GM21423 (cell line): Measurements from ENCODE around the gene CPAMD8.

ENCODE experiments used
- ATAC-seq: cut with Tn5 transposase; IDR thresholded peaks from one replicate; pipeline ENCODE4 v1.9.1; 2021; ENCODE audit warnings: mild to moderate bottlenecking, moderate library complexity; ENCODE audit not compliant: unreplicated experiment

Gene CPAMD8

DNA sequence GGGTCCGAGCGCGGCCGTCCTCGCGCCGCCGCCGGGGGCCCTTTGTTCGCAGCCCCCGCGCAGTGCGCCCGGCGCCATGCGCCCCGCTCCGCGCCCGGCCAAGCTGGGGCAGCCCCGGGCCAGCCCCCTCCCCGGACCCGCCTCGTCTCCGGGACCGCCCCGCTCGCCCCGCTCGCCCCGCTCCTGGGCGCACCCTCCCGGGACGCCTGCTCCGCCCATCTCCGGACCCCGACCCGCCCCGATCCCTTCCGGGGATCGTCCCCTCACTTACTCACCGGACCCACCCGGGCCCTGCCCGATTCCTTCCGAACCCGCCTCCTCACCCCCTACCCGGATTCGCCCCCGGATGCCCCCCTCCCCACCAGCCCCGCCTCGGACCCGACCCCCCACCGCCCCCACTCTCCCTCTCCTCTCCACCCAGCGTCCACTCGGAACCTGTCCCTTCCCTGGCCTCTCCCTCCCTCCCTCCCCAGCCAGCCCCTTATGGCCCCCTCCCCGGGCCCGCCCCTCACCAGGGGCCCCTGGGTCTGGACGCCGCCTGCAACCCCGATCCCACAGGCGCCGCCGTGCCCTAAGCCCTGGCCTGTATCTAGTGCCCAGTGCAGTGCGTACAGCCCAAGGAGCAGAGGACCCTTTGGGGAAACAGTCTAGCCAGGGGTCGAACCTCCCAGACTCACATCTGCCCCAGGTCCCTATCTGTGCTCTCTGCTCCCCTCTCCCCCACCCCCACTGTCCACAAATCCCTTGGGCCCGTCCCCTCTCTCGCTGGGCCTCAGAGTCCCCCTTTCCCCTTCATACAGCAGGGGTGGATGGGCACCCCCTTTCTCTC, at the start of gene CPAMD8:
Gene CPAMD8 (minus strand): TSS at position 105 of the 829 bp plus-strand sequence. CDS start 168 bp downstream, outside the sequence.
- no peak for ATAC-seq

DNA sequence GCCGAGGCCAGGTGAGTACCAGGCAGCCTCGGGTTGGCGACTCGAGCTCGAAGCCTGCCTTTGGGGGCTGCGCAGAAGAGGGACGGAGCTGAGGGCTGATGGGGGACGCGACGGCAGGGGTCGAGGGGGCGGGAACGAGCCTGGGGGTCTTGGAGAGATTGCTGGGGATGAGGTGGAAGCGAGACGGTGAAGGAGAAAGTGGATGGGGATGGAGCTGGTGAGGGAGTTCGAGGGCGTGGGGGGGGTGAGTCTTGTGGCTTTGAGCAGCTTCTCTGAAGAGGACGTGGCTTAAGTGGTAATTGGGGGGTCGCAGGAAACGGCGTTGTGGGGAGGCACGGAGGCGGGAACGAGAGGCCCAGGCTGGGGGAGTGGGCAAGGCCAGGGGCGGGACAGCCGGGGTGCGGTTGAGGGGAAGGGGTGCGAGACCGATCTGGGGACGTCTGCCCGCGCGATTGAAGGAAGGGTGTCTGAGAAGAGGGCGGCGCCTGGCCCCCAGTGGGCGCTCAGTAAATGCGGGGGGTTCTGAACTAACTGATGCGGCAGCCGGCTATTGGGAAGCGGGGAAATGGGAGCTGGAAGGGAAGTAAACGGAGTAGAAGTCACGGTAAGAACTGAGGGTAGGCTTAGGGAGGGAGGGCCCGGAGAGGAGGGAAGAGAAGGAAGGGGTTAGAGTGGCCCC, 49.4 kb upstream of the CPAMD8 start:
- no peak for ATAC-seq

DNA sequence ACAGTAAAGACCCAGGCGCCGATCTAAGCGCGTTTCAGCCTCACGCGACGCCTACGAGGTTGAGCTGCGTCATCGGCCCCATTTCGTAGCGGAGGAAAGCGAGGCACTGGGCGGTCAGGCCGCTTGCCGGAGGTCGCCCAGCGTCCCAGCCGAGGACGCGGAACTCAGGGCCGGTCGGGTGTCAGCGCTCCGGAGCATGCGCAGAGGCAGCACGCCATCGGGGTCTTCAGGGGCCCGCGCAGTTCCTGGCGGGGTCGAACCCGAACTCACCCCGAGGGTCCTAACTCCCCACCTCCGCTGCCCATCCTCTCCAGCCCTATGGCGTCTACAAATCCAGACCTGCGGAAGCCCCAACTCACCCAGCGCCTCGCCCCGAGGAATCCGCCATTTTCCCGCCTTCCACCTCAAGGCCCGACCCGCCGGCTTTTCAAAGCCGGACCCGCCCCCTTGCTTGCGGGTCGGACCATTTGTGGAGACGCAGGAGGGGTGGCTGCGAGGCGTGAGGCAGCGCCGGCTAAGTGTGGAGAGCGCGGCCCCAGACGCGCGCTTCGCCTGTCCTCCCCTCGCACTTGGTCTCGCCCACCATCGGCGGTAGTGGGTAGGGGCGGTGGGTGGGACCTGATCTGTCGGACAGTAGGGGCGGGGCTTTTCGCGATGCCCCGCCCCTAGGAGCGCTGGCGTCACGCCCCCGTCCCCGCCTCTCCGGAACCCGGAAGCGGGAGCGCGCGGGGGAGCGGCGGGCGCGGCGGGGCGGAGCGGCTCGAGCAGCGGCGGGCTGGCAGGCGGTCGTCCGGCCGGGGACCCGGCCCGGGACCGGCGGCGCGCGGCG, 48.6 kb upstream of the CPAMD8 start, which contains the start of the genes HAUS8 and MYO9B:
Gene HAUS8 (minus strand): TSS at position 418 of the 829 bp plus-strand sequence. CDS start 30 bp downstream, at position 388.
Gene MYO9B (plus strand): TSS at position 743 of the 829 bp plus-strand sequence. CDS start 25,941 bp downstream, outside the sequence.
- peak; percentile 84 for ATAC-seq

DNA sequence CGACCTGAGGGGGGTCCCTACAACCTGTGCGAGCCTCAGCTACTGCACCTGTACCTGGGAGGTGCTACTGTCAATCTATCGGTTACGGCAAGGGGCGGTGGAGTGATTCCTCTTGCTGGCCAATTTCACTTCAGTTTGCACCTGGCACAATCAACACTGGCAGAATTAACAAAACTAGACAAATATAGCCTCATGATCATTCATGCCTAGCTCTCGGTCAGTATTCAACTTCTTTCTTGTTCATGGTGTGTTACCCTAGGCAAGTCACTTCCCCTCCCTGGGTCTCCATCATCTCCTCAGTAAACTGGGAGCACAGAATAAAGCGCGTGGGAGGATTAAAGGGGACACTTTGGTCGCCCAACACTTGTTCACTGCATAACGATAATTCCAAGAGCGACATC, 48.0 kb upstream of the CPAMD8 start:
- peak; percentile 1 for ATAC-seq

DNA sequence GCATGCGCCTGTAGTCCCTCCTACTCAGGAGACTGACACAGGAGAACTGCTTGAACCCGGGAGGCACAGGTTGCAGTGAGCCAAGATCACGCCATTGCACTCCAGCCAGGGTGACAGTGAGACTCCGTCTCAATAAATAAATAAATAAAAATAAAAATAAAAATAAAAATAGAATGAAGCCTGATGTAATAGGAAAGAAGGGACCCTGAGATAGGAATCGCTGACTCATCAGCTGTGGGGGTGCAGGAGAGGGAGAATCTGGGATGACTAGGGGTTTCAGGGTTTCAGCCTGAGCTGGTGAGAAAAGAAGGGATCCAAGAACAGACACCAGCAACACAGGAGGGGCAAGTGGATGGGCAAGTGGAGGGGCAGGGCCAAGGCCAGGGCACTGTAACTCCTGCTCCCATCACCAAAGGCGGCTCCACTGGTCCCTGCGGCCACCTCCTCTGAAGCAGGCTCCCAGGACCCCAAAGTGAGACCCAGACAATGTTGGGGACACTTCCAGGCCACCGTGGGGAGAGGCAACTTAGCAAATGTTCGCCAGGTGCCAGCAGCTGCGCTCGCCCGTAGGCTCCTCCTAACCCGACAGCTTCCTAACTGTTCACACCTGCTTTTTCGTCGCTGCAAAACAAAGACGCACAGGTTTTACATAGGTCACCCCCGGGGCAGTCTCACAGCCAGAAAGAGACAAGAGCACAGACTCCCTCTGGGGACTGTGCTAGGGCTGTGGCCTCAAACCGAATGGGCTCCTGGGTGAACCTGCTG, 47.4 kb upstream of the CPAMD8 start:
- peak; percentile 0 for ATAC-seq

DNA sequence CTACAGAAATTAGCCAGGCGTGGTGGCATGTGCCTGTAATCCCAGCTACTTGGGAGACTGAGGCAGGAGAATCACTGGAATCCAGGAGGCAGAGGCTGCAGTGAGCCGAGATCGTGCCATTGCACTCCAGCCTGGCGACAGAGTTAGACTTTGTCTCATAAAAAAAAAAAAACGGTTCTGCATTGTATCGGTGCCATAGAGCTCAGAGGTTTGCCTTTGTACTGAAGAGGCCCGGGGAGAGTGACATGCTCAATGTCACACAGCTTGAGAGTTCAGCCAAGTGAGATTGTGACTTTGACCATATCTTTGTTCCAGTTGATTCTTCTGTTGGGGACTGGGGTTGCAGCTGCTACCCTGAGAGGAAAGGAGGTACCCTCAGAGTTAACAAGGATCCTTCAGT, 44.3 kb upstream of the CPAMD8 start:
- no peak for ATAC-seq

DNA sequence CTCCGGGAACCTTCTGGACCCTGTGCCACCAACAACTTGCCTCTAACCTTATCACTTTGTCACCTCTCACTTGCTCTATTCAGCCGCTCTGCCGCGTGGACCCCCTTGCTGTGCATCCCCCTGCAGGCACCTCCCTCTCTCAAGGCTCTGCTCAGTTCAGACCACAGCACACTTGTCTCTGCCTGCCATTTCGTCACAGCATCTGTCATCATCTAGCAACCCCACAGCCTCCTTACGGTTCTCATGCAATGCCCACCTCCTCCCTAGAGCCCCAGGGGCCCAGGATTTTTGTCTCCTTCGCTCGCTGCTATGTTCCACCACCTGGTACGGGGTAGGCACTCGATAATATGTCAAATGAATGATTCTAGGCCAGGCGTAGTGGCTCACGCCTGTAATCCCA, 43.8 kb upstream of the CPAMD8 start:
- no peak for ATAC-seq

DNA sequence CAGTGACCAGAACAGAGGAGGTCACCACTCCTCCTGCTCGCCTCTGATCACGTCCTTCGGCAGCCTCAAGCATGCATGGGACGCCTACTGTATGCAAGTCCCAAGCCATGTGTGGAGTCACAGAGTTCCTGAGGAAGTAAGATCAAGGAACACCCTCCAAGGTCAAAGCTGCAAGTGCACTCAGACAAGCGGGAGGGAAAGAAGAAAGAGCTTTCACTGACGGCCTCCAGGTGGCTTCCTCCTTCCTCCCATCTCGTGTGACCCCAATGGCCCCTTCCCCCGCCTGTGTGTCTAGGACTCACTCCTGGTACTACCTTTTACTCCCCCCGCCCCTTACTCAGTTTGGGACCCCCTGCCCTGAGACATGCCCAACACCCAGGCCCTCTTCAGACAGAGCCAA, 42.6 kb upstream of the CPAMD8 start:
- no peak for ATAC-seq

DNA sequence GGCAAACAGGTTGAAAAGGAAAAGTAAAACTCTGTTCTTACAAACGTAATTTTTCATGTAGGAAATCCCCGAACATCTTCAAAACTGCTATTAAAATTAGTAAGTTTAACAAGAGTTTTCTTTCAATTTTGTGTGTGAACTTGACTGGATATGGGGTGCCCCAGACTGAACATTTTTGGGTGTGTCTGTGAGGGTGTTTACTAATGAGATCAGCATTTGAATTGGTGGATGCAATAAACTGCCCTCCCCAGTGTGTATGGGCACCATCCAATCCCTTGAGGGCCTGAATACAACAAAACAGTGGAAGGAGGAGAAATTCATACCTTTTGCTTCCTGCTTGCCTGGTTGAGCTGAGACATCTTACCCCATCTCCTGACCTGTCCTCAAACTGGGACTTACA, 36.8 kb upstream of the CPAMD8 start:
- no peak for ATAC-seq

DNA sequence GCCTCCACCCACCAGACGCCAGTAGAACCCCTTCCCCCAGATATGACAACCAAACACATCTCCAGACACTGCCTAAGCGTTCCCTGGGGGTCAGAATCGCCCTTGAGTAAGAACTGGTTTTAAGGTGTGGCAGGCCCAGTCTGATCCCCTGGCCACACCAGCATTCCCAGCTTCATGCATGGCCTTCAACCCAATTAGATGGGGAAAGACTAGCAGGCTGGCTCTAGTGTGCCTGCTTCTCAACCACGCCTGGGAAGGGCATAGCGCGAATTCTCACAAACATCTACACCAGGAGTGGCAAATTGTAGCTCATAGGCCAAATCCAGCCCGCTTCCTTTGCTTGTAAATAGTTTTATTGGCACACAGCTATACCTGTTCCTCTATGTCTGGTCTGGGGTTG, 35.1 kb upstream of the CPAMD8 start:
- ATAC-seq: no peak

DNA sequence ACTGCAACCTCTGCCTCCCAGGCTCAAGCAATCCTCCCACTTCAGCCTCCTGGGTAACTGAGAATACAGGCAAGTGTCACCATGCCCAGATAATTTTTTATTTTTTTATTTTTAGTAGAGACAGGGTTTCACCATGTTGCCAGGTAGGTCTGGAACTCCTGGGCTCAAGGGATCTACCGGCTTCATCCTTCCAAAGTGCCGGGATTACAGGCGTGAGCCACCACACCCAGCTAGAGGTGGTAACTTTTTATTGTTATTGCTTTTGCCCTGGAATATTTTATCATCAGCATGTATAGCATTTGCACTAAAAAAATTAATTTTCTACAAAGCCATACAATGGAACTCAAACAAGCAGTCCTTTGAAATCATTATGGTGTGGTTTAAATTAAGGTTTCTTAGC, 34.6 kb upstream of the CPAMD8 start:
- ATAC-seq: no peak

DNA sequence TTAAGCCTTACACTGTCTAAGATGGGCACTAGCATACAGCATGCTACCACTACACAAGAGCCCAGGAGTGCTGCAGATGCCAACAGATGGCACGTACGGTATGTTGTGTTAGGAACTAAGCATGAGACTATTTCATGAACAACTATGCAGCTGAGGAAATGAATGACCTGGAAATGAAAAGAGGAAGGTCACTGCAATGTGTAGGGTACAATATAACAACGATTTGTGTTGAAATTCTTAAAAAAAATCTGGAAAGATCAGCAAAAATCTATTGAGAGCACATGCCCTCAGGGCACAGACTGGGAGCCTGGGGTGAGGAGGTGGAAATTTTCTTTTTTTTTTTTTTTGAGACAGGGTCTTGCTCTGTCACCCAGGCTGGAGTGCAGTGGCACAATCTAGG, 34.2 kb upstream of the CPAMD8 start:
- no peak for ATAC-seq

DNA sequence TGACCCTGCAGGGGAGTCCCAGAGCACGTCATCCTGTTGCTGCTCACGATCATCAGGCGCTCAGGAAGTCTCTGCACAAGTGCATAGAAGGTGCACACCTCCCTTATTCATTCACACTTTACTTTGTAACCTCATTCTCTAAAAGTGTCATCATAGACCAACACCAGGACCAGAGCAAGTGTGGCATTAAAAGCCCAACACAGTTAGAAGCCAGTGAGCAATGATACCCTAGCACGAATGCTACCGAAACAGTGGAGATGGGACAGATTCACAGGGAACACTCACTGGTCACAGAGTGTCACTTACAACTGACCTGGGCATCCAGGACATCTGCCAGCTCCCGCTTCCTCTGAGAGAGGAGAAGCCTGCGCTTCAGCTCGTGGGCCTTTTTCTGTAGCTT, 31.6 kb upstream of the CPAMD8 start:
- no peak for ATAC-seq

DNA sequence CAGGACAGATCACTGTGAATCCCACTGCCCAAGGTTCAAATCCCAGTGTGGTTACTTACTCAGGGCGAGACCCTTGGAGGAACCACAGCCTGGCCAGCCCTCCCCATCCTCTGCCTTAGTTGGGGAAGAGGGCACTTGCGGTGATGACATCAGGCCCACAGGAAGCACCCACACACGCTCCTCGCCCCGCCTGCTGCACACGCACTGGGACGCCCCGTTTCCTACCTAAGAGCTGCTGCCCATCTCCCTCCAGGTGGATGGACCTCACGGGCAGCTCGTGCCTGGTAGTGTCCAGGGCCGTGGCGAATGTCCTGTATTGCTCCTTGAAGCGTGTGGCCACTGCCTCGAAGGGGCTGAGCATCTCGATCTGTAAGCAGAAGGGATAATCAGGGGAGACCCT, 29.0 kb upstream of the CPAMD8 start:
- no peak for ATAC-seq

DNA sequence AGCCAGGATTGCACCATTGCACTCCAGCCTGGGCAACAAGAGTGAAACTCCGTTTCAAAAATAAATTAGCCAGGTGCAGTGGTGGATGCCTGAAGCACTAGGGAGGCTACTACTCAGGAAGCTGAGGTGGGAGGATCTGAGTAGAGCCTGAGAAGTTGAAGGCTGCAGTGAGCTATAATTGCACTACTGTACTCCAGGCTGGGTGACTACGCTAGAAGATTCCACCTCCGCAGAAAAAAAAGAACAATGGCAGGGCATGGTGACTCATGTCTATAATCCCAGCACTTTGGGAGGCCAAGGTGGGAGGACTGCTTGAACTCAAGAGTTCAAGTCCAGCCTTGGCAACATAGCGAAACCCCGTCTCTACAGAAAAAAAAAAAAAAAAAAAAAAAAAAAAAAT, 28.1 kb upstream of the CPAMD8 start:
- no peak for ATAC-seq

DNA sequence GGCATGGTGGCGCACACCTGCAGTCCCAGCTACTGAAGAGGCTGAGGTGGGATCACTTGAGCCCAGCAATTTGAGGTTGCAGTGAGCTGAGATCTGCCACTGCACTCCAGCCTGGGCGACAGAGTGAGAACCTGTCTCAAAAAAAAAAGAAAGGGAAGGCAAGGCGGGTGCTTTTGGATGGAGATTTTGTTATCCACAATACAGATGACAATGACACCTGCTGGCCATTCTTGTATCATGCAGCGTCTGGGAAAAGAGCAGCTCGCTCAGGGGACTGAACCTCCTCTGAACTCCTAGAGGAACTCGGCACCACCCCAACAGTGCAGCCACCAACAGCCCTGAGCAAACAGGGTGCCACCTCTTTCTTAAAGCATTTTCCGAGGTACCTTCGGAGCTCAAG, 25.8 kb upstream of the CPAMD8 start:
- no peak for ATAC-seq

DNA sequence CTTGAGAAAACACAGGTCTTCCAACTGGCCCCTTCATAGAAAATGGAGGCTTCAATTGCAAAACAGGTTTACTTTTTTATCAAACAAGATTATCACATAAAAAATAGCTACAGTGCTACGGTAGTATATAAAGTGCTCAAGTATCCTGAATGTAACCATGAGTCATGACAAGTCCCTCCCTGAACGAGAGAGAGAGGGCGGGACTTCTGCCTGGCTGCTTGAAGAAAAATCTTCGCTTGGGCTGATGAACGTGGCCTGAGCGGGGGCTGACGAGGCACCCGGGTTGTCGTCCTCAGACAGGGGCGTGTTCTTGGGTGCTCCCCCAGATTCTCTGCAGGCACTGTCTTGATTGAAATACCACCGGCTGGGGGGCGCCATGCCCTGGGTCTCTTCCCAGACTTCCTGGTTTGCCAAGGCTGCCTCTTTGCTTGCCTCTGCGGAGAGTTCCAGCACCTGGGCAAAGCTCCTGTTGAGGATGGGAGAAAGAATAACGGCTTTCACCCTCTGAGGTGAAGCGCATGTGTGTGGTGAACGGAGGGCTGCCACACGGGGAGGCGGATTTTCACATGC, 23.2 kb upstream of the CPAMD8 start:
- ATAC-seq: no peak

DNA sequence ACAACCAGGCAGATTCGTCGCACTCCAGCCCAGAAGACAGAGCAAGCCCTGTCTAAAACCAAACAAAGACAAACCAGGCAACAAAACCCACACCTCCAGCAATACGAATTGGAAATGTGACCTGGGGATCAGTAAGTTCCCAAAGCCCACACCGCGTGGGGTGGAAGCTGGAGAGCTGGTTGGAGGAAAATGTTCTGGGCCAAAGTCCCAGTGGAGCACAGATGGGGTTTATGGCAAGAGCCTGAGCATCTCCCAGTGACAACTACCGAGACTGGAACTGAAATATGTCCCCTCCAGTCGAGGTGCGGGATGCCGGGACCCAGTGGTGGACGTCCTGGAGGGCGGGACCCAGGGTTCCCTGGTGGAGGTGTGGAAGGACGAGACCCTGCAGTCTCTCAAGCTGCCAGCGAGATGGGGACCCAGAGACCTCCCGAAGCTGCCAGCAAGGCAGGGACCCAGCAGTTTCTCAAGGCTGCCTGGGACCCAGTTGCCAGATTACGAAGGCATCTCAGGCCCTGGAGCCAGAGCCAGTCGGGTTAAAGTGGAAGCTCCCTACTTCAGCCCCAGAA, 22.4 kb upstream of the CPAMD8 start:
- no peak for ATAC-seq

DNA sequence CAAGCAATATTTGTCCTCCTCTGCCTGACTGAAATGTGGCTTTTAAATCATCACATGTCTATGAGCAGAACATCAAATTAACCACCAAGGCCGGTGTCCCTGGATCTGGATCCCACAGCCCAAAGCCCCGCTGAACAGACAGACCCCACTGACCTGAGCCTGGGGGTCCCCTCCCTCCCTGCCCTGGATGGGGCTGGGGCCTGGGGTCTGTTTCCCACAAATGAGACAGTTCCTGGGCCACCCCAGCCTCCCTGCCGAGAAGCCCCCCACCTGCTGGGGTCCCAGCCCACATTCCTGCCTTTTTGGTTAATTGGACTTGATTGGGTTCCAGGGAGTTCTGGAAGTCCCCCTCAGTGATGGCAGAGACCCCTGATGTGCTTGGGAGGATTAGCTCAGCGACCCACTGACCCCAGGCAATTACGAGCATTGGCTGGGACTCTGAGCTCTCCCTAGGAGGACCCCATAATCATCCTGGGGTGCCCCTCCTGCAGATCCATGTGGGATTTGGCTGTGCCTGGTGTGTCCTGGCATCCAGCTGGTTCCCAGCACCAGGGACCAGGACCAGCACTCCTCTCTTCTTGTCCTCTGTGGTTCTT, 19.4 kb upstream of the CPAMD8 start:
- no peak for ATAC-seq
